ENCODE data around the gene TMEM51.

The TMEM51 gene

DNA sequence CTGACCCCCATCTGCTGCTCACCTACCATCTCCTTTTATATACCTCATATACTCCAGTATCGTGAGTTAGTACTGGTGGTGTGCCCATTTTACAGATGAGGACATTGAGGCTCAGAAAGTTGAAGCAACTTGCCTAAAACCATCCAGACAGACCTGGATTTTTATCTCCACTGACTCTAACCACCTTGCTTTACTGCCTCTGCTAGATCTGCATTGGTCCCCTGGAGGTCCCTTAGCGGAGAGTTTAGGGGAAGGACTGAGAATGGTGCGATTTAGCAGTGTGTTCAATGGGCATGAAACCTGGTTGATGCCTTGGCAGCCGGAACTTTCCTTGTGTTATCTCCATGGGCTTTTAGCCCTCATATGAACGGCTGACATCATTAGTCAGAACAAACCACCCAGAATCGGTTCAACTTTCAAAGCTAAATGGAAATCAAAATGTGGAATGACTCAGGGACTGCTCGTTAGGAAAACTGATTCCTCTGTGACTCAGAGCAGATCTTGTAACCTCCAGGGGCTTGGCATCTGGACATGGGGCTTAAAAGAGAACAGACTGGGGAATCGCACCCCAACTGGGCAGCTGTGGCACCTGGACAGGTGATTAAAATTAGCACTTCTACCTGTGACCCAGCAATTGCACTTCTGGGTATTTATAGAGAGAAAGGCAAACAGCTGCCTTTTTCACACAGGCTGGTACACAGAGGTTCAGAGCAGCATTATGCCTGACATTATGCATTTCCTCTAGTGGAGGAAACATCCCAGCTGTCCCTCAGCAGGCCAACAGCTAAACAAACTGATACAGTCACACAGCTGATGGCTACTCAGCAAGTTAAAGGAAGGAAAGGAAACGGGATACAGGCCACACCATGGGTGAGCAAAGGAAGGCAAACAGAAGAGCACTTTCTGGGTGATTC lies 25.3 kb downstream of the TMEM51 start:
- DNase-seq: no peak

DNA sequence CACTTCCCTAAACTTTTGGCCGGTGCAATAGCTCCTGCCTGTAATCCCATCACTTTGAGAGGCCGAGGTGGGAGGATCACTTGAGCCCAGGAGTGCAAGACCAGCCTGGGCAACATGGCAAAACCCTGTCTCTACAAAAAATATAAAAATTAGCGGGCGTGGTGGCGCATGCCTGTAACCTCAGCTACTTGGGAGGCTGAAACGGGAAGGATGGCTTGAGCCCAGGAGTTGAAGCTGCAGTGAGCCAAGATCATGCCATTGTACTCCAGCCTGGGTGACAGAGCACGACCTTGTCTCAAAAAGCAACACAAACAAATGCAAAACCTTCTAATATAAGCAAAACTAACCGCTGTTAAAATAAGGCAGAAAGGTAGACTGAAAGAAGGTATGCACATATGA lies 25.9 kb downstream of the TMEM51 start:
- no peak for DNase-seq

DNA sequence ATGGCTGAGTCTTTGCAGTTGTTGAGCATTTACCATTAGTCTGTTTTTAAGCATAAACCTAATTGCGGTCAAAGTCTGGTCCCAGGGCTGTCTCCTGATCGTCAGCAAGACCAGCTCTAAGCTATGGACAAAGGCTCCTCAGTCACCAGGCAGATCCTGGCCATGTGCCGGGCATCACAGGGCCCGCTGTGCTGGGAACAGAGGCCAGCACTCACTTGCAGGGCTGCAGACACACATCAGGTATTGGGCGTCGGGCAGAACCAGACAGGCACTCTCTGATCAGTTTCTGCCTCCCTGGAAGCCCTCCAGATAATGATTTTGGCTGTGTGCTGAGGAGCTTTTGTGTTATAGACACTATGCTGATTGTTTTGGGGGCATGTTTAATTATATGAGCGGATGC lies 26.6 kb downstream of the TMEM51 start:
- no peak for DNase-seq

DNA sequence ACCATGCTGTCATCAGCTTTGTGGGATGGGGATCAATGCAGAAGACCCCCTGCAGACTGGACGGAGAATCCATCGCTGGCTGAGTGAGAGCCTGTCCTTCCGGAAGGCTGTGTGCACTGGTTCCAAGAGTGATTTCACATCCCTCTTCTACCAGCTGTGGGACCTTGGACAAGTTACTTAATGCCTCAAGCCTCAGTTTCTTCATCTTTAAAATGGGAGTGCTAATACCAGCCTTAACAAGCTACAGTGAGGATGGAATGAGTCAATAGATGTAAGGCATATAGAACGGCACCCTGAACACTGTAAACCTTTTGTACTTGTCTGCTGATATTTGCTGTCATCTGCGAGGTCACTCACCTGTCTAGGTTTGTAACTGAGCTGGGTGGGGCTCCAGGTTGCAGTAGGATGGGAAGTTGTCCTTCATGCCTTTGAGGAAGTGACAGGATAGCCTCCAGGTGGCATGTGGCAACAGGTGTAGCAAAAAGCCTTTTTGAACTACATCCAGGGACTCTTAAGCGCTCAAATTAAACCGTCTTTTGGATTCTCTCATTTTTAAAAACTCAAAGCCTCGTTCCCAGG lies 27.5 kb downstream of the TMEM51 start:
- DNase-seq: no peak

DNA sequence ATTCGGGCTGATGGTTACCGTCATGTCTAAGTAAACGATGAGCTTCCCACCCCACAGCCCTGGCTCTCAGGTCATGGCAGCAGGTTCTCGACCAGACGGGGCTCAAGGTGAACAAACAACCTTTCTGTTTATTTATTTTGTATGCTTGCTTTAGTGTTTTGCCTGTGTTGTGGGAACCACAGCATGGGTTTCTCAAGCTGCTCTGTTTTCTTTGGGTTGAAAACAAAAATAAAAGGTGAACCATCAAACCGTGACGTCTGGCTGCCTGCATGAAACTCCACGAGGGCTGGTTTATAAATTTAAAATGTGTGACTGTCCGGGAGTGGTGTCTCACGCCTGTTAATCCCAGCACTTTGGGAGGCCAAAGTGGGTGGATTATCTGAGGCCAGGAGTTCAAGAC lies 28.0 kb downstream of the TMEM51 start:
- DNase-seq: no peak

DNA sequence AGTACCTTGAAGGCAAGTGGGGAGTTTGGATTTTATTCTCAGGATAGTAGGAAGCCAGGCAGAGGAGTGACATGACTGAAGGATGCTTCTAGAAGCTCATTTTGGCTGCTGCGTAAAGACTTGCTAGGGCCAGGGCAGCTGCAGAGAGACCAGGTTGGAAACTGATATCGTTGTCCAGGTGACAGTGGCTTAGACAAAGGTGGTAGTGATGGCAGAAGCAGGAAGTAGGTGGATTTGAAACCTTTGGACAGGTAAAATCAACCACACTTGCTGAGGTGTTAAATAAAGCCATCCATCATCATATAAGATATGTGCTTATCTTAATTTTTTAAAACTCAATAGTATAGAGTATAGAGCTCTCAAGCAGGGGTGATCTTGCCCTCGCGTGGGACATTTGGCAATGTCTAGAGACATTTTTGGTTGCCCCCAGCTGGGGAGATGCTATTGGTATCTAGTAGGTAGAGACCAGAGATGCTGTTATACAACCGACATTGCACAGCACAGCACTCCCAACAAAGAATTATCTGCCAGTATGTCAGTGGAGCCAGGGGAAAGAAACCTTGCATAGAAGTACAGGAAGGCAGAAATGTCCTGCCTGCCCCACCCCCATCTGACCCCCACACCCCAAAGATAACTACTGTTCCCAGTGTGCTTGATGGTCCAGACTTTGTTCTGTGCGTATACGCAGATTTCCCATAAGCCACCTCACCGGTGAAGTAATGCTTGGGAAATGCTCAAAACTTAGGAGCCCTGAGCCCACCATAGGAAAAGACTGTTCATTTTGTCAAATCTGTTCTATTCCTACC lies 31.1 kb downstream of the TMEM51 start:
- no peak for DNase-seq

DNA sequence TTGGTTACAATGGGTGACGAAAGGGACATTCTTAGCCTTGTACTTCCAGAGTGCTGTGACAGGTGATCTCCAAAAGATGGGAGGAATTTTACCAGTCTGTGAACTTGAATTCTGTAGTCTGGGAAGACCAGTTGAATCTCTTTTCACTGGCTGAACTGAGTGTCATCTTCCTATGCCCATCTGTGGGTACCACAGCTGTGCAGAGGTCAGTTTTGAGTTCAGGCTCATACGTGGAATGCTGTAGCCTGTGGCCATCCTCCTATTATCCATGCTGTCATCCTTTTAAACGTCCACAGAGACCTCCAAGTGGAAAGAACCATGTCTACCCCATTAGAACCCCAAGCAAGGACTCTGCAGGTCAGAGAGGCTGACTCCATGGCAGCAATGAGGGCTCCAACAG lies 32.1 kb downstream of the TMEM51 start:
- no peak for DNase-seq

DNA sequence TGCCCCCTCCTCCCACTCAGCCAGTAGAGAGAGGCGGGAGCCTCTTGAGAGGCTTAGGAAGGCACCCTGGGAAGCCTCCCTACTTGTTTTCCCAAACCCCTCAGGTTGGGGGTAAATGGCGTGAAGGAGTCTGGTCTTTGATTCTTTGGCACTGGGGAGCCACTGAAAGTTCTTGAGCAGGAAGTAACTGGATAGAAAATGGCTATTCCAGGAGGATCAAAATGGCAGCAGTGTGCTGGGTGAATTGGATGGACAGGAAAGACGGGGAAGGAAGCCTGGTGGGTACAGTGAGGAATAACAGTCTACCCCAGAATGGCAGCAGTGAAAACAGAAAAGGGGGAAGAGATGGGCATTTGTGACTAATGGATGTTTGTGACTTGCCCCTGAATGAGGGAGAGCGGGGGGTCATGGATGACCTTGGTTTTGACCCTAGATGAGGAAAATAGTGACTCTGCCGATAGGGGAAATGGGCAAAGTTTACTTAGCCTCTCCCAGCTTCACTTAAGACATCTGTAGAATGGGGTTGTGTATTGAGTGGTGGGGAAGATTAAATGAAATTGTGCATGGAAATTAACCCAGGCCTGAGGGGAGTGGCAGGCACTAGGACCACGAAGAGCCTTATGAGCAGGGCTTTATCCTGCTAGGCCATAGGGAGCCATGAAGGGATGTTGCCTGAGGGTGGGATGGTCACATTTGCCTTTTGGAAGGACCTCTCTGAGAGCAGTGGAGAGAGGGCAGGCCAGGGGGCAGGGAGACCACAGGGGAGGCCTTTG lies 32.7 kb downstream of the TMEM51 start:
- no peak for DNase-seq

DNA sequence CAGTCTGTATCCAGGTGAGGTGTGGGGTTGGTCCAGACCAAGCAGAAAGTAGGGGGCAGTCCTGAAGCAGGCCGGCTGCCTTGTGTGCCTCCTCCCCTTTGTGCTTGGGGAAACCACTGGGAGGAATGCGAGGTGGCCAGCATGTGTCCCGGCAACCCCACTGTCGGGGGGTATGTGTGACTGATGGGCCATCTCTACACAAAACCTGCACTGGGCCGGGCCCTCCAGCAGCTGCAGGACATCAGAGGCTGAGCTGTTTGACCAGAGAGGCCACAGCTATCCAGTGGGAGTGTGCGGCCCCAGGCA lies 33.3 kb downstream of the TMEM51 start:
- DNase-seq: no peak

DNA sequence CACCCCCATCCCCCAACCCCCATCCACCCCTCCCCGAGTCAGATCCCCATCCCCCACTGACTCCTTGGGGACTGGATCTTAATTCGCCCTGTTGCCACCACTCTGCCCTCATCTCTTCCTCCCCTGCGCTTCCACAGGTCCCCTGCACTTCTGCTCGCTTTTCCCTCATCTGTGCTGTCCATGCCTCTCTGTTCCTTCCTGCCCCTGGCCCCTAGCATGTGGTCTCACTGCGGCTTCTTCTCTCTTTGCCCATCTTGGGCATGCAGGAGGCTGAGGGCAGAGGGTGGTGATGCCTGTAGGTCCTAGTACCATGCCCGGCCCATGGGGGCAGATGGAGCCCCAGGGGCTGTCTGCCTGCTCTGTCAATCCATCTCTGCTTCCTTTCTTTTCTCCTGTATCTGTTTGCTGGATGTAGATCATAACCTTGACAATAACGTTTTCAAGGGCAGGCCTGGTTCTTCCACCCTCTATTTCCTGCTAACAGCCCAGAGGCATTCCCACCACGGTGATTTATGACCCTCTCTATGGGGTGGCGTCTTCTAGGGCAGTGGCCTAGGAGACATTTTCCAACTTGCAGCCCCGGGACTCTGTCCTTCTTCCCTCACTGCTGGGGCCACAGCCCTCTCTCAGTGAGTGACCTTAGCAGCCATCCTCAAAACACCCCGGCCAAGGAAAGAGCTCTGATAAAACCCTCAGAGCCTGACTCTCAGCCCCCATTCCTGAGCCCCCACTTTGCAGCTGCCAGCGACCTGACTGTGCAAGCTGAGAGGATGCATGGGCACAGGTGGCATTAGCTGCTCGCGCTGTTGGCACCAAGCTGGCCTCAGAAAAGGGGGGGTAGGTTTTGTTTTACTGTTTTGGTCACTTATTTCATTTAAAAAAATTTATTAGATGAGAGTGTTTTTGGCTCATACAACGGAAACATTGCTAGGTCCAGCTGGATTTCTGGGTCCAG lies 33.9 kb downstream of the TMEM51 start:
- no peak for DNase-seq

DNA sequence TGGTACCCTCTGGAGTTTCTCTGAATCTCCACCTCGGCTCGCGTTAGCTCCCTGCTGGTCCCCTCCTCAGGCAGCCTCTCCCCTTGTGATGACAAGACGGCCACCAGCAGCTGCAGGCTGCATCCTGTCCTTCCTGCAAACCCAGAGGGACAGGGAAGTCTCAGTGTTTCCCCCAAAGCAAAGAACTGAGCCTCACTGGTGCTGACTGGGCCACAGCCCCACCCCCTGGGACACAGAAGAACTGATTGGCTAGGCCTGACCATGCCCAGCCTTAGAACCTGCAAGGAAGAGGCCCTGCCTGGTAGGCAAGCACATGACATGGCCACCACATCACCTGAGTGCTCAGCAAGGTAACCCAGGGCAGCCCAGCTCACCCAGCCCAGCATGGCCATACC lies 34.6 kb downstream of the TMEM51 start:
- no peak for DNase-seq

DNA sequence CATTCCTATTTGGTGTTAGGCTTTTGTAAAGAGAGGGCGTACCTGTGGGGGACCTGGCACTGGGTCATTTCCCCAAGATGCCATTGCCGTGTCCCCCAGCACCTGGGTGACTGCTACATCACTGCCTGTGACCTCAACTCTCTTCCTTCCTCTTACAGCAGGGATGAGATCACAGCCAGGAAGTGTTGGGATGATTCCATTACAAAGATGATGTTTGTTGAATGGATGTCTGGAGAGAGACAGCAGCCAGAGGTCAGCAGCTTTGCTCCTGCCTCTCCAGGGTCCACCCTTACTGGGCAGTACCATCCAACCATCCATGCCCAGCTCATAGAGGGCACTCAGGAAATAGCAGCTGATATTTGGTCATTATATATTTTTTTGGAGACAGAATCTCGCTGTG lies 35.1 kb downstream of the TMEM51 start:
- no peak for DNase-seq

DNA sequence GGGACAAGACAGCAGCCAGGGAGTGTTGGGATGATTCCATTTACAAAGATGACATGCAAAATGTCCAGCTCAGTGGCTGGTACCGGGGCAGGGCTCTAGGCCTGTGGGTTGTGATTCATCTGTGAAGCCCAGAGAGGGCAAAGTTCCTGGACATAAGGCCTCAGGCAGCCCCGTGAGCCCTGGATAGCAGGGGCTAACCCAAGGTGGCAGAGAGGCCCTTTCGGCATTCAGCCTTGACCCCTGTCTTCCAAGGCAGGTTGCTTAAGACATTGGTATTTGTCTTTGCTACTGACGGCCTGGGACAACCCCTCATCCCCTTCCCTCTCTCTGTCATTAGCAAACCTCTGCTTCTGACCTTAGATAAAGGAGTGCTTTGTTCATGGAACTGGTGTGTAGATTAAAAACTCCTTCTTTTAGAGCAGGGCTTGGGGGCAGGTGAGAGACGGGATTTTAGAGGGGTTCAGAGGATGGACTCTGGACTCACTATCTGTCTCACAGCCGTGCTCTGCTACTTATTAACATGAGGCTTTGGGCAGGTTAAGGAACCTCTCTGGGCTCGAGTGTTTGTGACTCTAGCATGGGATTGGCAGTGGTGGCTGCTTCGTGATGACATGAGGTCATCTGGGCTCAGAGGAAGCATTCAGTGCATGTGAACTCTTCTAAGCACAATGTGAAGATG lies 36.3 kb downstream of the TMEM51 start:
- no peak for DNase-seq

DNA sequence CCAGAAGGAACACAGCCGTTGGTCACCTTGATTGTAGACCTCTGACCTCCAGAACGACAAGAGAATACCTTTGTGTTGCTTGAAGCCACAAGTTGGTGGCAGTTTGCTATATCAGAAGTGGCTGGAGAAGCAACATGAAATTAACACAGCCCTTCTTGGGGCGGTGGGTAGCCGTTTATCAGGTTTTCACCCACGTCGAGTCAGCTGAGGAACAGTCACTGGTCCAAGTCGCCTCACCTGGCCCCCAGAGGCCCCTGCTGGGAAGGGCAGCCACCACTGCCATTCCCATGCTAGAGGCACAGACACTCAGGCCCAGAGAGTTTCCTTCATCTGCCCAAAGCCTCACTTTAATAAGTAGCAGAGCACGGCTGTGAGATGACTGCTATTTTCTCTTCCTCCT lies 37.7 kb downstream of the TMEM51 start:
- DNase-seq: no peak

DNA sequence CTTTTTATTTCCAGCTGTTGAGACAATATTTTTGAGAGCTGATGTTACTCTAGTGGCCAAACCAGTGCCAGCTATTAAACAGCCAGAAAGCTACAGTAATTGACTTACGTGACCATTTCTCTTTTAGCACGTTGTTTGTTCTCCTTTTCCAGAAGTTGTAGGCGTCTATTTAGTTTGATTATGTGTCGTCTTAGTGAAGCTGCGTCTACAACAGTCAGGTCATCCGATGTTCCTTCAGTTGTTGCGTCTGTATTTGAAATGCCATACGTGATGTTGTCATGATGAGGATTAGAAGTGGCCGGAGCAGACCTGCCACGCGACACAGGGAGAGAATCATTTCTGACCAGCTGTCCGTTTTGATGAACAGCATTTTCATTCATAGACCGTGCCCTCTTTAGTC lies 38.2 kb downstream of the TMEM51 start:
- DNase-seq: no peak

DNA sequence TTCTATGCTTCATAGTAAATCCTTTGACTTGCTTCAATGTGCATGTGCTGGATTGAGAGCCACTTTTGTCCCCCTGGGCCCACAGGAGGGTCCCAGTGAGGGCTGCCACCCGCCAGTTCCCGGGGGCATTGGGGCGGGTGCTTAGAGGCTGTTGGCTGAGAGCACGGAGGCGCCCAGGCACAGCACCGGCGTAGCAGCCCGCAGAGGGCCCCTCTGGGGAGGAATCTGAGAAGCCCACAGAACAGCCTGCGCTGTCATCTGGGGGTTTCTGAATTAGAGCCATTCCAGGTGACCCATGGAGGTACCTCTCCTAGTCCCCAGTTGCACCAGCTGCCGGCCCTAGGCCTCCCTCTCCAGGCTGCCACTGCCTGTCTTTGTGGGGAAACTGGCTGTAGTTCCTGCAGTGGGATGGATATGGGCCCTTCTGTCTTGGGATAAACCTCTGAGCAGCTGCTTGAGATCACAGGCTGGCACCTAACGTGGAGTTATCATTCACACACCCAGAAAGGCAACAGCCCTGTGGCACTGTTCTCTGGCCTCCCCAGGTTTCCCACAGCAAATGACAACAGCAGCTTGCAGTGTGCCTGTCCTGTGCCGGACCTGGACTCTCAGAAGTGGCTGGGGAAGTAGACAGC lies 39.5 kb downstream of the TMEM51 start:
- DNase-seq: no peak

DNA sequence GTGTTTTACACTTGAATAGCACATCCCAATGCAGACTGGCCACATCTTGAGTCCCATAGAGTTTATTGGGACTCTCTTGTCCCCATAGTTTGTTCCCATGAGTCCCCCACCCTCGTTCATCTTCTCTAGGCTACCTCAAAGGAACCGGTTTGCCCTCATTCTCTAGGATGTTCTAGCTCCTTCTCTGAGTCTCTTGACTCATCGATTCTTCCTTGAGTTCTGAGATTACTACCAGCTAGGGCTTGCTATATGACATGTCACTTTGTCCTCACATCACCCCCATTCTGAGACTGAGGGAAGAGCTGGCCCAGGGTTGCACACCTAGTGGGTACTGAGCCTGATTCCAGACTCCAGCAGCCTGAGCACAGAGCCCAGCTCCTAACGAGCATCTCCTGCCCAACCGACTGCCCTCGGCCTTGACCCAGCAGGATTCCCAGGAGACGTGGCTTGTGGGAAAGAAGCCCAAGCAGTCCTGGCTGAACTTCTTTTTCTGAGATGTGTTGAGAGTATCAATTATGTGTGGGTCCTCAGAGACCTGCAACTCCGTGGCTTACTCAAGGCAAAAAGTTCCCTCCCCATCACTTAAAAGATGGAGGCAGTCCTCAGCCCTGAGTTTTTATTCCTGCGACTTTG lies 42.0 kb downstream of the TMEM51 start:
- DNase-seq: no peak

DNA sequence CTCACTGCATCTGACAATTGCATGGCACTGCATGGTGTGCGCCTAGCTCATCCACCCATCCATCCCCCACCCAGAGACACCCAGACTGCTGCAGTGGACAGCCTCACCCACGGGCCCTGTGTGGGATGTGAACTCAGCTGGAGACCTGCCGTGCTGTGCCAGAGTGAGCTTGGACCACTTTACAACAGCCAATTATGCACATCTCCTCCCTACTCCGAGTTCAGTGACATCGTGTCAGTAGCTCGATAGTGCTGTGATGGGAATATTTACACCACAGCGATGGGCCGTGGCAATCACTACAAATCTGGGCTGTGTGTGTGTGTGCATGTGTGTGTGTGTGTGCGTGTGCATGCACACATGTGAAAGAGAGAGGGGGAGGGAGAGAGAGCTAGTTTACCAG lies 42.5 kb downstream of the TMEM51 start:
- DNase-seq: no peak

DNA sequence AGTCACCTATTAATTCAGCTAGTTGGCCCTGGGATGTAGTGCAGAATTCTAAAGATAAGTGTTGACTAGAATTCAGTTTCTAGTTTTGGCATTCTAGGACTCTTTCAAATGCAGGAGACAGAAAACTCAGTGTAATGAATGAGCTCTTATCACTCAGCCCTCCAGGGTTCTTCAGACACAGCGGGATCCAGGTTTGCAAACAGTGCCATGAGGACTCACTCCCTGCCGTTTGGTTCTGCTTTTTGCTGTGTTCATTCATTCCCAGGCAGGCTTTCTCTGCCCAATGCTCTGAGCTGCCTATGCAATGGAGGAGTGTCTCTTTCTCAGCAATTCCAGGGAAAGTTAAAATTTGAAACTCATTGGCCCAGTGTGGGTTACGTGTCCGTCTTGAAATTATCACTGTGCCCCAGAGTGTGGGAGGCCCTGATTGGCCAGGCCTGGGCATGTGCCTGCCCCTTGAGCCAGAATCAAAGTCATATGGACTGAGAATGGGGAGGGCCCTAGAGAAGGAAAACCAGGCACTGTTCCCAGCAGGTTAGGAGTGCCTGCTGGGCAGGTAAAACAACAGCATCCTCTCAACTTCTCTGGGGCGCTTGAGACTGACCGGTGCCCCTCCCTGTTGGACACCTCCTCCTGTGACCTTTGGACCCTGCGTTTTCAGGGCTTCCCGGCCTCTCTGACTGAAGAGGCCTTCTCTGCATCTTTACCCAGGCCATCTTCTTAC lies 43.4 kb downstream of the TMEM51 start:
- no peak for DNase-seq

All from GF-D8 (cell line).